GM21381 (cell line): ENCODE measurements around the gene DNAH11.
"Not testable (repeated sequence)": the region's sequence is repeated elsewhere in the genome, so short reads cannot be mapped to it uniquely, and the experiment has no call there.

Experiments used
- ATAC-seq: cut with Tn5 transposase; IDR thresholded peaks from one replicate; pipeline ENCODE4 v1.9.1; 2021; ENCODE audit warnings: mild to moderate bottlenecking, moderate library complexity; ENCODE audit not compliant: unreplicated experiment

Gene DNAH11

DNA sequence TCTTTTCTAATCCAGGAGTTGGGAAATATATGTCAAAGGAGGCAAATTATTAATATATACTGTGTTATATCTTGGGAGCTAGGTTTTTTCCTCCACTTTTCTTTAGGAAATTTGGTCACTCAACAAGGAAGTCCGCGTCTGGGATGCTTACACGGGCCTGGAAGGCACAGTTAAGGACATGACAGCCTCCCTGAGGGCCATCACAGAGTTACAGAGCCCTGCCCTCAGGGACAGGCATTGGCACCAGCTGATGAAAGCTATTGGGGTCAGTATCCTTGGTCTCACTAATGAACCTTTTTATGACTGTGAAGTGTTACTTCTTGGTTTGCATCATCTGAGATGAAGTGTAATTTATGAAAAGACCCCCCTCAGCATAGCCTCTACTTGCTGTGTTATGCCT, 74.7 kb downstream of the DNAH11 start:
- no peak for ATAC-seq

DNA sequence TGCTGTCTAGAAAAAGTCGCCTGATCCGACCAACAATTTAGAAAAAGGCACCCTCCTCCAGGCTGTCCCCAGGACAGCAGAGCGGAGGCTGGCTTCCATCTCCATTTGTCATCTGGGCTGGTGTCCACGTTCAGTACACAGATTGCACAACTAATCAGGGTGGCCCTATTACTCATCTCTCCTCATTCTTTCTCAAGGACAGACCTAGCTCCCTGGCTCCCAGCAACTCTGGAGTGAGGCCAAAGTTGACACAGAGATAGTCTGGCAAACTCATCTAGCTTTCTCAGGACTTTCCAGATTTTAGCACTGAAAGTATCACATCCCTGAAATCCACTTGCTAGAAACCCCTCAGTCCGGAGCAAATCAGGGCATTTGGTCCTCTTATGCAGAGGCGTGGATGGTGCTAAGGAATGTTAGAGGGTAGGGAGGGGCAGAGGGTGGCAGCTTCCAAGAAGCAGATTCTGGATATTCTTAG, 75.1 kb downstream of the DNAH11 start:
- ATAC-seq, result no peak

DNA sequence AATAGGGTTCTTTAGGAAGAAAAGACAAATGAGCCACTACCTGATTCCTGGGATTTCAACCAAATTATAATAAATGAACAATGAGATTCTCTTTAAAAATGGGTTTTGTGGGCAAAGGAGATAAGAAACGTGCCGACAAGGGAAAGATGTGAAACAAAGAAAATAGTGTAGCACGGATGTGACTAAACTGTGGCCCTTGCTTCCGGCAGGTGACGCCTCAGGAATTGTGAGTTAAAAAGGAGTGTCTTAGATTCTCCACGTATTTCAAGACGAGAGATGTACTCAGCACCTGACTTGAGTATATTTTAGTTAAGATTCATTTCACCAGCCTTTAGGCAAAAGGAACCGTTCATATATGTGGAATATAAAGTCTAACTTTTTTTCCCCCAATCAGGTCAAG, 75.9 kb downstream of the DNAH11 start:
- no peak for ATAC-seq

DNA sequence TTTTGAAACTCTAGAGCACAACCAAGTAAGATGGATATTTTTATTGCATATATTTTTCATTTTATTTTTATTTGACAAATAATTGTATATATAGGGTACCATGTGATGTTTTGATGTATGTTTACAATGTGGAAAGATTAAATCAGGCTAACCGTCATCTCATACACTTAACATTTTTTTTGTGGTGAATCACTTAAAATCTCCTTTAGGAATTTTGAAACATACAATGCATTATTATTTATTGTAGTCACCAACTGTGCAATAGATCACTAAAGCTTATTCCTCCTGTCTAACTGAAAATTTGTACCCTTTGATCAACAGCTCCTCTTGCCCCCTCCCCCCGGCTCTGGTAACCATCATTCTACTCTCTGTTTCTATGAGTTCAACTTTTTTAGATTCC, 77.2 kb downstream of the DNAH11 start:
- ATAC-seq, result no peak

DNA sequence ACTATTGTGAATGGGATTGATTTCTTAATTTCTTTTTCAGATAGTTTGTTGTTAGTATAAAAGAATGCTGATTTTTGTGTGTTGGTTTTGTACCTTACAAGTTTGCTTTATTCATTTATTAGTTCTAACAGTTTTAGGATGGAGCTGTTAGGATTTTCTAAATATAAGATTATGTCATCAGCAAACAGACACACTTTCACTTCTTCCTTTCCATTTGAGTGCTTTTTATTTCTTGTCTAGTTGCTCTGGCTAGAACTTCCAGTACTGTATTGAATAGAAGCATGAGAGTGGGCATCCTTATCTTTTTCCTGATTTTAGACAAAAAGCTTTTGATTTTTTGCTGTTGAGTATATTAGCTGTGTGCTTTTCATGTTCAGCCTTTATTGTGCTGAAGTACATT, 81.5 kb downstream of the DNAH11 start:
- no peak for ATAC-seq

DNA sequence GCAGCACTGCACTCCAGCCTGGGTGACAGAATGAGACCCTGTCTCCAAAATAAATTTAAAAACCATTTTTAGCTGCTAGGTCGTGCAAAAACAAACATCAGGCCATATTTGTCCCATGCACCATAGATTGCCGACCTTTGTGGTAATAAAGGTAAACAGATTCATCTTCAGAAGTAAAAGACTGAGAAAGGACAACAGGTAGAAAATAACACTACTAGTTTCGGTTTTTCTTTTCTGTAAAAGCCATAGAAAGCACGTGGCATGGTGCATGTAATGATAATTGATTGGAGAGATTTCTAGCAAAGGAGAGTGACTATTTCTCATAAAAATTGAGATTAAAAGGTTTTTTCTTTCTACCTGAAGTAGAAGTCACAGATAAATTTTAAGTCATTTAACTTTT, 93.9 kb downstream of the DNAH11 start:
- no peak for ATAC-seq

DNA sequence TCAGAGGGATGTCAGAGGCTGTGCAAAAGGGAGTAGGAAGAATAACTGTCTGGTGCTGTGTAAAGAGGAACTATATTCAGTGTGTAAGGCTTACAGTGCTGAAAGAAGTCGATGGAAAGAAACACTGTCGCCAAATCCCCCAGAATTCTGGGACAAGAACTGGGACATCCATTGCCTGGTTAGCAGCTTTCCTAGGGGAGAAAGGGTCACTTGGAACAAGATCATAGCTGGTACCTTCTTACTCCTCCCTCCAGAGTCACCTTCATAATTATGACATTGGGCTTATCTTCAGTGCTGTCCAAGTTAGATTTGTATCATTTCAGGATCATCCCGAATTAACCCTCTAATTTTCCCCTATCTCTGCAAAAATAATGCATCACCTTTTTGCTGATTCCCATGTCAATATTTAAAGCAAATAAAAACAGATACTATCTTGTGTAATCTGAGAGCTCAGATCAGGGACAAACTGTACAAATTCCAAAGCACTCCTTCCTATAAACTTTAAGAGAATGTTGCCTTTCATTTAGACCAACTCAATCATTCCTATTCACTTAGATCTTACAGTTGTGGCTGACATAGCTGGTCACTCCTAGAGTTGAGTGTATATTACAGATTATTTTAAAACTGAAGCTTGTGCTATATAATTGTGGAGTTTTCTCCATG, 96.5 kb downstream of the DNAH11 start:
- ATAC-seq, result no peak

DNA sequence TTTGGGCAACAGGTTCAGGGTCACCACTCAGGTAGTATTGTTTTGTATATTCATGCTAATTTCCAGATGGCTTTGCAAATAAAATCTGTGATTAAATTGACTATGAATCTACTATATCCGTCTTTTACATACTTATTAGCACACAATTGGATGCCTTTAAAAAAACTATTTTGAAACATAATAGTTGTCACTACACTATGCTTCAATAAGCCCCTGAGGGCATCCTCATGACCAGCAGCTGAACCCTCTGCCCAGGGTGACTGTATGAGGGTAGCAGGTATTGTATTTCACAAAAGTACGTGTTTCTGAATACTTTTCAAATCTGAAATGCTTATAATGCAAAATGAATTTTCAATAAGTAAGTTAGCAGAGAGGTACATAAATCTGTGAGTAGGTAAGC, 97.3 kb downstream of the DNAH11 start:
- no peak for ATAC-seq

DNA sequence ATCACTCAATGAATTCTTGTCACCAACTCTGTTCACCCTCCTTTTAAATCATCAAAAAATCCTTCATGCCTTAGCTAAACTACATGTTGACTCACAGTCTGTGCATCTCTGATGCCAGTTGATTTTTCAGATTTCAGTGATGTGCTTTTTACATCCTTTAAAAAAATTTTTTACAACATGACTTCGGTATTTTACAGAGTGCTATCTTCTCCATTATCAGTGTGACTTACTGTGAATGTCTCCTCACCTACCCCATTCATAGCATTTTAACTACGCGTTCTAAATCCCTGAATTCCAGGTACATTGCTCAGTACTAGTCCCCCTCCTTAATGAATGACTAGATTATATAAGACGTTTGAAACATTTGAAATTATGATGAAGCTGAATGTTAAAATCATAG, 98.7 kb downstream of the DNAH11 start:
- no peak for ATAC-seq

DNA sequence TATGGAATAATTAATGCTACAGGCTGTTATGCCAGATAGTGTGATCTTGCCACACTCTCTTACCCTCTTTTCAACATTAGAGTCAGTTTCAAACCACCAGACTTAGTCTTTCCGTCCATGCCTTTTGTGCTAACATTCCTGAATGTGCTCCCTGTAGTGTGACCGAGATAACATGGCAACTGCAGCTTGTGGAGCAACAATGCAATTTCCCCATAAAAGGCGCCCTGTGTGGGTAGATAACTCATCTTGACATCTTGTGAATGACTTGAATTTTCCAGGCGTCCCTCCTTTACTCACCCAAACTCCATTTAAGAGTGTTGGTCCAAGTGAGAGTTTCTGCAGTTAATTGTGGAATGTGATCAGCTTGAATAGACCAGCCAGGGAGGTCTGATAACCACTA, 99.6 kb downstream of the DNAH11 start:
- ATAC-seq, result no peak

DNA sequence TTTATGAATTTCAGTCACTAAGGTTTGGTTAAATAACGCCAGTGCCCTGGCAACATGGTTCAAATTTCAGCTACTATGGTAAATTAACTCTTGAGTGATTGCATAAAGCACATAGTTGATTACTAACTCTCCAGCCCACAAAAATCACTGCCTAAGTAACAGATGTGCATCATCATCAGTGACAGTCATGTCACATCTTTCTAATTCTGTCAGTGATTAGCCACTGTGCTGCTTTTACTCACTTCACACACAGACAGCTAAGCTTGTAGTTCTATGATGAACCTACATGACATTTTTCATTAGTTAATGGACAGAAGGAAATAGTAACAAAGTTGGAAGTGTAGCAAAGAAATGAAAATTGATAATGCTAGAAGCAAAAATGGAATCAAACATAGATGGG, 108.9 kb downstream of the DNAH11 start:
- no peak for ATAC-seq

DNA sequence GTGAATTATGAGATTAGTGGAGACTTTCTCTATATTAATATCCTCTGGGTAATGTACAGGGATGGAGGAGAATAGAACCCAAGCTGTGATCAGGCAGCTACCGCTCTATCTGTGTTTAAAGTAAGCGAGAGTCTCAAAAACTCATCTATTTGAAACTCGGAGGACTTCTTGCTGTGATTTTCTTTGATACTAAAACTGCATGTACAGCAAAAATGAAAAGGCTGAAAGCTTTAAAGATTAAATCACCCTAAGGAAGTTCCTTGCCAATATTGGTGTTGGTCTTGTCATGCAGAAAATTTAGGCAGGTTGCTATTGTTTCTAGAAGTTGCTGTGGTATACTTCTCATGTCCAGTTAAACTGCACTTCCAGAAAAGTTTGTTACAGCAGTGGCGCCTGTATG, 110.8 kb downstream of the DNAH11 start:
- ATAC-seq, result no peak

DNA sequence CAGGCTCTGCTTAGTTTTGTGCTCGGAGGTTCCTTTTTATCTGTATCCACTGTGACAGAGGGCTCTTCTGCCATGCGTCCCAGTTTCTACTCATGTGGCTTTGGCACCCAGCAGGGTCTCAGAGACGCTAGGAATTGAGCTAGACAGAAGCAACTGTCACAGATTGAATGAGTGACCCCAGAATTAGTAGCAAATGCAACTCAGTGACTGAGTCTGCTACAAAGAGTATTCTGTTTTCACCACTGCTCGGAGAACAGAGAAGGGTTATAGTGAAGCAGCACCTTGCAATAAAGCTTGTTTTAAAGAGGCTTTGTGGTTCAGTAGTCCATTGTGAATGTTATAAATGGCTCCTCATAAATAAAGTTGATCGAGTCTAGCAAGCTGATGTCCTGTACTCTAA, 113.2 kb downstream of the DNAH11 start:
- no peak for ATAC-seq

DNA sequence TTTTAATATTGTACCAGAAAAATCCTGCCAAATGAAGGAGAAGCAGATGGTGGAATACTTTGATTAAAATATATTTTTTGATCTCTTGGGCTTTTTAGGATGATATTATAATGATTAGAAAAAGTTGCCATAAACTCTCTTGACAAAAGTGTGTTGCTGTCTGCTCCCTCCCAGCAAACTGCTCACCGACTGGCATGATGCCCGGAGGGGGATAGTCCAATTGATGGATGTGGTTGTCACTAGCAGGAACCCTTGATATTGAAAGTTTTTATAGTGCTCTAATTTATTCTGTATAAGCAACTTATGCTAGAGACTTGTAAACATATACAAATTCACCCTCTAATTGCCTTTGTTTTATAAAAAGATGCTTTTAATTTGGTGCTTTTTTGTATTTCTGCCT, 114.0 kb downstream of the DNAH11 start:
- no peak for ATAC-seq

DNA sequence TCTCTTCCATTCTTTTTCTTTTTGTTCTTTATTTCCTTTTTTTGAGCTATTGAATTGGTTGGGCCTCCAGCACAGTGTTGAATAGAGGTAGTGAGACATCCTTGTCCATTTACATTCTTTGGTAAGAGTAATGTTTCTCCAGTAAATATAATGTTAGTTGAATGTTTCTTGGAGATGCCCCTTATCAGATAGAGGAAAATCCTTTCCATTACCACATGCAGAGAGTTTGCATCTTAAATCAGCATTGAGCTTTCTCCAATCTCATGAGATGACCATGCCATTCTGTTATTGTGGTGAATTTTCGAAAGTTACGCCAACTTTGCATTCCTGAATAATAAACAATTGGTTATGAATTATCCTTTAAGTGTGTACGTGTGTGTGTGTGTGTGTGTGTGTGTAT, 127.7 kb downstream of the DNAH11 start:
- no peak for ATAC-seq

DNA sequence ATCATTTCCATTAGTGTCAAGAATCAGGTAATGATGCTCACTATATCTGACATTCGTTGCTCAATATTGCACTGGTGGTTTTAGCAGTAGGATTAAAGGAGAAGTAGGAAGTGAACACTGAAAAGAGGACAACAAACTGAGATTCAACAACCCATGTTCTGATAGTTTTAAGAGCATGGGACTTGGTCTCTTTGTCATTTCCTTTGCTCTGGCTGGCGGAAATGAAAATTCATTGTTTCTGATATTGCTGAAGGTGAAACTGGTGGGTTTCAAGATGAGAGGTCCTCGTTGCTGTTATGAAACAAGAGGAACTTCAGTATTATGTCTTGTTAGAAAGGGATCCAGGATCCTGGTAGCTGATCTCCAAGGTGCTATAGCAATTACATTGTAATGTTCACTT, 129.0 kb downstream of the DNAH11 start:
- peak; percentile 59 for ATAC-seq

DNA sequence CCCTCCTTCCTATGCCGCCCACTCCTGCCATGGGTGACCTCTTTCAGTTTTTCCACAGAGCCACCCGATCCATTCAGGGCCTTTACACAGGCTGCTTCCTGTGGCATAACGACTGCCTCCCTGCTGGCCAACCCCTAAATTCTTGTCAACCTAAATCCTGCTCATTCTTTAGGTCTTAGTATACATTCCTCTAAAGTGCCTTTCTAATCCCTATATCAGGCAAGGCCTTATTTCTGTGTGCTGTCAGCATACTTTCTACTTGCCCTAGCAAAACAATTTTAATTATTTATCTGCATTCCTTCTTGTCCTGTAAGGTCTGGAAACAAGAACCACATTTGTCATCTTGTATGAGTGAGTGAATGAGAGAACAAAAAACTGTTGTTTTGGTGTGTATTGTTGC, 132.4 kb downstream of the DNAH11 start:
- ATAC-seq, result no peak

DNA sequence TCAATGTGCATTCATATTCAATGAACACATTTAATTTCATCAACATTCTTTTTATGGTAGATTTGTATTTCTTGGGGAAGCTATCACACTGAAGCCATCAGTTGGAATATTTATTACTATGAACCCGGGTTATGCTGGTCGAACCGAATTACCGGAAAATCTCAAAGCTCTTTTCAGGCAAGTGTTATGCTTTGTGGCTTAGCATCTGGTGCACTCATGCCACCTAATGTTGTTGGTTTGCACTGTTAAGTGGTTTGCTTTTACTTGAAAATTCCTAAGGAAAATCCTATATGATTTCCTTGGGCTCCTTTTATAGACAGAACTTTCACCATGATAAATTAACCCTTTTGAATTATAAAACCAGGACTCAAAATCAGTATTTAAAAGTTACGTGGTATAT, 147.9 kb downstream of the DNAH11 start:
- no peak for ATAC-seq

DNA sequence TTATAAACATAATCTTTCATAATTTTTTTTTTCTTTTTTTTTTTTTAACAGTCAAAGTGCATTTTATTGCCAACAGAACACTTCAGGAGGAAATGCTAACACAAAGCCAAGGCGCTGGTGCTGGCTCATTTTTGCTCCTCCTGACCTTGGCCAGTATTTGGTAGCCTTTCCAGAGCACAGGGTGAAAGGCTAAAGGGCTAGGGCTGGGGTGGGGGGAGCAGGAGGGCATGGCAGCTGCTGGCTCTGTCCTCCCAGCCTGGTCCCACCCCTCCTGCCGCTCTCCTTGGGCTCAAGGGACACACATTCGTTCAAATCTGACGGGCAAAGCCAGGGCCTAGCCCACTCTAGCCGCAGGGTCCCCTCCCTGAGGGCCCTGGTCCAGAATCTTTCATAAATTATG, 148.3 kb downstream of the DNAH11 start:
- not testable (repeated sequence) for ATAC-seq

DNA sequence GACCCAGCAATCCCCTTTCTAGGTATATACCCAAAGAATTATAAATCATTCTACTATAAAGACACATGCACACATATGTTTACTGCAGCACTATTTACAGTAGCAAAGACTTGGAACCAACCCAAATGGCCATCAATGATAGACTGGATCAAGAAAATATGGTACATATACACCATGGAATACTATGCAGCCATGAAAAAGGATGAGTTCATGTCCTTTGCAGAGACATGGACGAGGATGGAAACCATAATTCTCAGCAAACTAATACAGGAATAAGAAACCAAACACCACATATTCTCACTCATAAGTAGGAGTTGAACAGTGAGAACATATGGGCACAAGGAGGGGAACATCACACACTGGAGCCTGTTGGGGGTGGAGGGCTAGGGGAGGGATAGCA, 157.7 kb downstream of the DNAH11 start:
- ATAC-seq, result not testable (repeated sequence)

DNA sequence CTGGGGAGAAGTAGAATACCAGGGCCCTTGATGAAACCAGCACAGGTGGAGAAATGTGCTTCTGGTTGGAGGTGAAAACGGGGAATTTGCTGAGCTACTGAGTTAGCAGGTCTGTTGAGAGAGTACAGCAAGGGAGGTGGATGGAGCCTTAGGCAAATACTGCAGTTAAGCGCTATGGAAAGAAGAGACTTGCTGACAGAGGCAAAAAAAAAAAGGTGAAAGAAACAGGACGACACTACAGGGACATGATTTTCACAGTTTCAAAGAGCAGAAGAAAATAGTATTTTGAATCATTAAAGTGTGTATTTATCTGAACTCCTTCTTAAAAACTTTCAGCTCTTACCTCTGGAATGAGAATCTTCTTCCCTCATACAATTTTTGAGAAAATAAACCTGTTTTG, 159.5 kb downstream of the DNAH11 start:
- no peak for ATAC-seq

DNA sequence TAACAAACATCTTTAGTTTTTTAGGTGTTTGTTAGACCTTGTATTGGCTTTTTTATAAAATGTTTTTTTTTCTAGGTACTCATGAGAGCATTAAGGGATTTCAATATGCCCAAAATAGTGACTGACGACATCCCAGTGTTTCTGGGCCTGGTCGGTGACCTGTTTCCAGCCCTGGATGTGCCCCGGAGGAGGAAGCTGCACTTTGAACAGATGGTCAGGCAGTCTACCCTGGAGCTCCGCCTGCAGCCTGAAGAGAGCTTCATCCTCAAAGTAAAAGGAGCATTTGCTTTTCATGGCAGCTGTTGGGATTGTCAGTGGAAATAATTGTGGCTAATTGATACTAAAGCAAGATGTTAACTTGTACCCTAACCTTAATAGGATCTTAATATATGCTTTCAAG, 161.5 kb downstream of the DNAH11 start:
- no peak for ATAC-seq

DNA sequence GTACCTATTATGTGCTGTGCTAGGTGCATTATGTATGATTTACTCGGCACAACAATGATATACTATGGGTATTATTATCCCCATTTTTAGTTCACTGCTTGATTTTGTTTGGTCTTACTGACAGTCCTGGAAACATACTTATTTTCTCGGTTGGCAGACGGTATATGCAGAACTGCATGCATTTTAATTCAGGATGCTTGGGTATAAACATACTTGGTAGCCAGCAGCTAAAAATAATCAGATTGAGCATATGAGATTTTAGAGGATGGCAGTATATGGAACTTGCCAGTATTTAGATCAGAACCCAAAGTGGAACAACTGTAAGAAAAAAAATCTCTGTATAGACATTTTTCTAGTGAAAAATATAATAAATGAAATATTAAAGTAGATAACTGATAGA, 163.3 kb downstream of the DNAH11 start:
- ATAC-seq, result no peak
